Parathyroid adenoma (tissue), 2 donors: ENCODE data around the gene UNC13B.
"Not testable (repeated sequence)": the region's sequence is repeated elsewhere in the genome, so short reads cannot be mapped to it uniquely, and the experiment has no call there.

Experiments
- H2AFZ ChIP-seq: fragments of 300-600 bp; sonication (generic); one replicate; pipeline ENCODE4 v1.7.0; 2017; ENCODE audit warnings: antibody characterized with exemption, mild to moderate bottlenecking
- H3K27ac ChIP-seq: fragments of 300-600 bp; sonication (generic); one replicate; pipeline ENCODE4 v1.7.0; 2017
- H3K27me3 ChIP-seq: fragments of 300-600 bp; sonication (generic); one replicate; pipeline ENCODE4 v1.7.0; 2017; ENCODE audit warnings: low read length; ENCODE audit not compliant: control insufficient read depth, insufficient read depth
- H3K36me3 ChIP-seq: fragments of 300-600 bp; sonication (generic); one replicate; pipeline ENCODE4 v1.7.0; 2017; ENCODE audit warnings: low read length; ENCODE audit not compliant: control insufficient read depth, insufficient read depth
- H3K4me1 ChIP-seq: fragments of 300-600 bp; sonication (generic); one replicate; pipeline ENCODE4 v1.7.0; 2017; ENCODE audit warnings: control low read depth
- H3K4me2 ChIP-seq: fragments of 300-600 bp; sonication (generic); one replicate; pipeline ENCODE4 v1.7.0; 2017; ENCODE audit warnings: low read length
- H3K4me3 ChIP-seq: fragments of 300-600 bp; sonication (generic); one replicate; pipeline ENCODE4 v1.7.0; 2017; ENCODE audit warnings: low read depth, low read length
- H3K79me2 ChIP-seq: fragments of 300-600 bp; sonication (generic); one replicate; pipeline ENCODE4 v1.7.0; 2017; ENCODE audit warnings: control low read depth
- H3K9ac ChIP-seq: fragments of 300-600 bp; sonication (generic); one replicate; pipeline ENCODE4 v1.7.0; 2017; ENCODE audit warnings: mild to moderate bottlenecking
- H3K9me3 ChIP-seq: fragments of 300-600 bp; sonication (generic); one replicate; pipeline ENCODE4 v1.7.0; 2017; ENCODE audit warnings: low read length; ENCODE audit not compliant: control insufficient read depth
- CTCF ChIP-seq: fragments of 300-600 bp; sonication (generic); IDR thresholded peaks from one replicate; pipeline ENCODE4 v1.7.0; 2017; ENCODE audit warnings: antibody characterized with exemption, mild to moderate bottlenecking
- donor health status: primary hyperparathyroidism.

UNC13B gene

GRCh38 chr9:35177520-35177919, 15.7 kb downstream of the UNC13B start:
- Histone ChIP-seq H3K4me1 (no peaks in the 10 kb centered on the region), H3K79me2 (no peaks in the 10 kb centered on the region), H3K9me3 (no peaks in the 10 kb centered on the region), H3K4me3 (no peak overlapping the region), H2AFZ (no peak overlapping the region), H3K36me3 (no peaks in the 10 kb centered on the region), H3K27me3 (no peaks in the 10 kb centered on the region), H3K27ac (no peak overlapping the region), H3K9ac (no peak overlapping the region), H3K4me2 (no peak overlapping the region)
- no peak for TF ChIP-seq CTCF

- no peak overlapping the region for H3K9ac ChIP-seq
- no peak overlapping the region for H3K4me2 ChIP-seq
- no peaks in the 10 kb centered on the region for H3K27me3 ChIP-seq
- no peak for TF ChIP-seq CTCF
- no peaks in the 10 kb centered on the region for H3K36me3 ChIP-seq
- no peak overlapping the region for H3K27ac ChIP-seq
- H3K4me3 ChIP-seq, result no peak overlapping the region
- no peak overlapping the region for H2AFZ ChIP-seq
- H3K4me1 ChIP-seq, result no peaks in the 10 kb centered on the region
- no peaks in the 10 kb centered on the region for H3K79me2 ChIP-seq
- no peaks in the 10 kb centered on the region for H3K9me3 ChIP-seq
These were observed 17.8 kb downstream of the UNC13B start for GRCh38 chr9:35179347-35180280.

- H3K4me2 ChIP-seq, result no peak overlapping the region
- no peak overlapping the region for H3K4me3 ChIP-seq
- no peak overlapping the region for H3K9ac ChIP-seq
- no peak overlapping the region for H3K27ac ChIP-seq
- no peaks in the 10 kb centered on the region for H3K27me3 ChIP-seq
- H3K4me1 ChIP-seq, result no peaks in the 10 kb centered on the region
- H3K79me2 ChIP-seq, result no peaks in the 10 kb centered on the region
- H2AFZ ChIP-seq, result no peak overlapping the region
- no peak for TF ChIP-seq CTCF
- no peaks in the 10 kb centered on the region for H3K36me3 ChIP-seq
- no peaks in the 10 kb centered on the region for H3K9me3 ChIP-seq
These were observed 19.0 kb downstream of the UNC13B start for GRCh38 chr9:35180801-35181200.

- H3K4me2 ChIP-seq, H3K27ac ChIP-seq, H3K79me2 ChIP-seq, H3K9me3 ChIP-seq, H2AFZ ChIP-seq, H3K4me1 ChIP-seq, H3K27me3 ChIP-seq, H3K9ac ChIP-seq, H3K36me3 ChIP-seq, H3K4me3 ChIP-seq: not testable (repeated sequence)
These were observed 20.6 kb downstream of the UNC13B start for GRCh38 chr9:35182401-35182800.

GRCh38 chr9:35182996-35183754, 21.4 kb downstream of the UNC13B start:
- not testable (repeated sequence) for H2AFZ ChIP-seq, H3K36me3 ChIP-seq, H3K79me2 ChIP-seq, H3K27me3 ChIP-seq, H3K4me1 ChIP-seq, H3K27ac ChIP-seq, H3K9ac ChIP-seq, H3K4me3 ChIP-seq, H3K9me3 ChIP-seq, H3K4me2 ChIP-seq

GRCh38 chr9:35183755-35184480, 22.1 kb downstream of the UNC13B start:
- H3K9ac ChIP-seq, H3K27ac ChIP-seq, H3K4me1 ChIP-seq, H2AFZ ChIP-seq, H3K79me2 ChIP-seq, H3K4me3 ChIP-seq, H3K9me3 ChIP-seq, H3K4me2 ChIP-seq, H3K27me3 ChIP-seq, H3K36me3 ChIP-seq: not testable (repeated sequence)
